Activated T-helper 9 cell treated with anti-CD3 and anti-CD28 coated beads, Interleukin-2, amount 50 U/mL, for 16 hours (primary cell): ENCODE data around the gene UMODL1.
A peak's percentile ranks its signal among the peaks of the same experiment; 100 is the strongest.
"Not testable (repeated sequence)": the region's sequence is repeated elsewhere in the genome, so short reads cannot be mapped to it uniquely, and the experiment has no call there.

Source experiments
- DNase-seq: peaks from one replicate; pipeline ENCODE4 v3.0.0-alpha.2; 2020; ENCODE audit warnings: low read depth

Gene UMODL1

GRCh38 chr21:42061195-42061985 lies 9.7 kb upstream of the UMODL1 start:
- no peak for DNase-seq

- no peak for DNase-seq
These were observed 9.2 kb upstream of the UMODL1 start for GRCh38 chr21:42061986-42062235.

- DNase-seq, result peak; percentile 68
These were observed 8.7 kb upstream of the UMODL1 start for GRCh38 chr21:42062236-42063022.

- DNase-seq, result no peak
These were observed 7.9 kb upstream of the UMODL1 start for GRCh38 chr21:42063191-42063570.

GRCh38 chr21:42063571-42064521 lies 7.3 kb upstream of the UMODL1 start:
- peak; percentile 25 for DNase-seq

- no peak for DNase-seq
These were observed 4.6 kb upstream of the UMODL1 start for GRCh38 chr21:42066521-42066920.

- no peak for DNase-seq
These were observed 3.4 kb upstream of the UMODL1 start for GRCh38 chr21:42067531-42068255.

- no peak for DNase-seq
These were observed 2.9 kb upstream of the UMODL1 start for GRCh38 chr21:42068256-42068545.

- no peak for DNase-seq
These were observed 2.5 kb upstream of the UMODL1 start for GRCh38 chr21:42068592-42068991.

GRCh38 chr21:42069327-42069726 lies 1.8 kb upstream of the UMODL1 start:
- no peak for DNase-seq

GRCh38 chr21:42069843-42070242 lies 1.3 kb upstream of the UMODL1 start:
- DNase-seq, result no peak

- no peak for DNase-seq
These were observed 2.3 kb downstream of the UMODL1 start for GRCh38 chr21:42073145-42074099.

GRCh38 chr21:42075686-42076471 lies 4.8 kb downstream of the UMODL1 start:
- no peak for DNase-seq

- not testable (repeated sequence) for DNase-seq
These were observed 6.6 kb downstream of the UMODL1 start for GRCh38 chr21:42077685-42078238.

- not testable (repeated sequence) for DNase-seq
These were observed 7.3 kb downstream of the UMODL1 start for GRCh38 chr21:42078247-42079007.

- no peak for DNase-seq
These were observed 8.2 kb downstream of the UMODL1 start for GRCh38 chr21:42079008-42079938.

GRCh38 chr21:42079939-42080787 lies 9.0 kb downstream of the UMODL1 start:
- no peak for DNase-seq
